Raji (cell line): ENCODE measurements around the gene S100A13.

Experiments used
- POLR2A ChIP-seq: IDR thresholded peaks from 2 replicates; pipeline ENCODE4 v1.6.1; 2011; ENCODE audit warnings: low read depth, low read length, control low read depth; ENCODE audit not compliant: insufficient read depth

Gene S100A13

GRCh38 chr1:153651771-153652170 lies 24.5 kb upstream of the S100A13 start:
- no peak for TF ChIP-seq POLR2A

GRCh38 chr1:153649863-153650235 lies 22.5 kb upstream of the S100A13 start:
- no peak for TF ChIP-seq POLR2A

- TF ChIP-seq POLR2A: no peak
These were observed 22.0 kb upstream of the S100A13 start for GRCh38 chr1:153649137-153649862.

- TF ChIP-seq POLR2A: no peak
These were observed 20.8 kb upstream of the S100A13 start for GRCh38 chr1:153648000-153648643.

GRCh38 chr1:153647346-153647714 lies 20.0 kb upstream of the S100A13 start:
- TF ChIP-seq POLR2A: no peak

- TF ChIP-seq POLR2A: no peak
These were observed 19.5 kb upstream of the S100A13 start for GRCh38 chr1:153646672-153647345.

GRCh38 chr1:153643816-153644215 lies 16.5 kb upstream of the S100A13 start:
- TF ChIP-seq POLR2A: no peak

- TF ChIP-seq POLR2A: no peak
These were observed 15.8 kb upstream of the S100A13 start for GRCh38 chr1:153643100-153643499.

- no peak for TF ChIP-seq POLR2A
These were observed 14.9 kb upstream of the S100A13 start for GRCh38 chr1:153642161-153642560.

GRCh38 chr1:153640861-153641260 lies 13.6 kb upstream of the S100A13 start:
- no peak for TF ChIP-seq POLR2A

GRCh38 chr1:153639280-153639679 lies 12.0 kb upstream of the S100A13 start:
- no peak for TF ChIP-seq POLR2A

GRCh38 chr1:153638261-153638660 lies 11.0 kb upstream of the S100A13 start:
- TF ChIP-seq POLR2A: no peak

- no peak for TF ChIP-seq POLR2A
These were observed 9.0 kb upstream of the S100A13 start for GRCh38 chr1:153636312-153636711.

- TF ChIP-seq POLR2A: no peak
These were observed 8.6 kb upstream of the S100A13 start for GRCh38 chr1:153635872-153636271.

GRCh38 chr1:153633754-153634665 lies 6.7 kb upstream of the S100A13 start, which contains the start of gene CHTOP:
Gene CHTOP, plus strand, starts transcription at chr1:153634066. Its CDS starts 2,523 bp downstream, at chr1:153636589.
- peak; percentile 95 for TF ChIP-seq POLR2A
